GM19023 (cell line): Measurements from ENCODE around the gene PLSCR4.
"Not testable (repeated sequence)": the region's sequence is repeated elsewhere in the genome, so short reads cannot be mapped to it uniquely, and the experiment has no call there.

Experiments
- ATAC-seq: cut with Tn5 transposase; IDR thresholded peaks from one replicate; pipeline ENCODE4 v1.9.1; 2021; ENCODE audit warnings: mild to moderate bottlenecking, moderate library complexity; ENCODE audit not compliant: unreplicated experiment

PLSCR4 gene

DNA sequence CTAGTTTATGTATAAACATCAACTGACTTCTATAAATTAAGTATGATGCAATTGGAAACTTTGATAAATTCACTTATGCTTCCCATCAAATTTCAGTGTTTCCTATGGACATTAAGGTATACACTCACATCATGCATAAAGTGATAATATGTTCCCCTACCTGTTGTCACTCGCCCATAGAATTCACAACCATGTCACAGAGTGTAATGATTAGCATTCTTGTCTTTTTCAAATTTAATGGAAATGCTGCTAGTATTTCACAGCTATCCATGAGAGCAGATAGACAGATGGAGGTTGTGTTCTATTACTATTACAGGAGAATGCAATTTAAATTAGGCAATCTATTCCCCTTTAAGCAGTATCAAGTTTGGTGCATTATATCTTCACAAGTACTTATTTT lies 984 bp downstream of the PLSCR4 start:
- no peak for ATAC-seq

DNA sequence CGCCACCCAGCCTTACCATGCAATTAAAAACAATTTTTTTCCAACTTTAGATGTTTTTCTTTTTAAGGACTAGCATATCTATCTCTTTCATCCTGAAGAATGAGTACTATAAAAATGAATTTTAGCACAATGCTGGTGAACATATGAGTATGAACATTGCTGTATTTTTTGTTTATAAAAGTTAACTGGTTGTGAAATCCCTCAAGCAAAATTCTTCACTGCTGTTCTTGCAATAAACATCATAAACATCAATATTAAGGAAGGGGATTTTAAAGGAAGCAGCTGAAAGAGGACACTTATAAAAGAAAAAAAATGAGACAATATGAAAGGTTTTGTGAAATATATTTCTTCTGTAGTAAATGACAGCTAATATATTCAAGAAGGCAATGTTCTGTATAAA lies 3.0 kb downstream of the PLSCR4 start:
- ATAC-seq: no peak

DNA sequence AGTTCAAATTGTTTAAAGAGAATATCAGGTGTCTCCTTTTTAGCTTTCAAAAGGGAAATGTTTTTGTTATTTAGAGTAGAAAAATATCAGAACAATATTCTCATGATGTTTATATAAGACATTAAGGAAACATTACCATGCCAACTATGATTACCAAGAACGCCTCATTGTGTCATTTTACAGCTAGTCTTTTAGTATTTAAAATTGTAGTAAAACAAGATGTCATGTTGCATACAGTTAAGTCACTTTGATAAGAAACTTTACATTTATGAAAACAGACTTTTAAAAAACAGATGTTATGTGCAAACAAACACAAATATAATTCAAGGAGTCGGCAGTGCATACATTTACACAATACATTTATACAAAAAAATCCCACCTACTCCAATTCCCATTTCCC lies 4.4 kb downstream of the PLSCR4 start:
- ATAC-seq: no peak

DNA sequence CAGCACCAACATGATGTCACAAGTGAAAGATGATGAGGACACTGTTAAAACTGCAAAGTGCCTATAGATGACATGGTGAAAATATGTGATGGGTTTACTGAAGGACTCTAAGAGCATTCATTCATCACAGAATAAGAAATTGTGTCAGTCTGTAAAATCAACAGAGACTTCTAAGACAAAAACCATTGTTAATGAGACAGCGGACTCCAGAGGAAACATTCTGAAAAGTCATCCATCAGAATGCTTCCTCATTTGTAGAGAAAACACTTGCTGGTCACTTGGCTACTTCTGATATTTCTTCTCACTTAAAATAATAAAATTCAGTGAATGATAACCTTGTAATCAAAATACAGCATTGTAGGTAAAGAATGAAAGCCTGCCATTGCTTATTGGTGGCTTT lies 7.3 kb downstream of the PLSCR4 start:
- no peak for ATAC-seq

DNA sequence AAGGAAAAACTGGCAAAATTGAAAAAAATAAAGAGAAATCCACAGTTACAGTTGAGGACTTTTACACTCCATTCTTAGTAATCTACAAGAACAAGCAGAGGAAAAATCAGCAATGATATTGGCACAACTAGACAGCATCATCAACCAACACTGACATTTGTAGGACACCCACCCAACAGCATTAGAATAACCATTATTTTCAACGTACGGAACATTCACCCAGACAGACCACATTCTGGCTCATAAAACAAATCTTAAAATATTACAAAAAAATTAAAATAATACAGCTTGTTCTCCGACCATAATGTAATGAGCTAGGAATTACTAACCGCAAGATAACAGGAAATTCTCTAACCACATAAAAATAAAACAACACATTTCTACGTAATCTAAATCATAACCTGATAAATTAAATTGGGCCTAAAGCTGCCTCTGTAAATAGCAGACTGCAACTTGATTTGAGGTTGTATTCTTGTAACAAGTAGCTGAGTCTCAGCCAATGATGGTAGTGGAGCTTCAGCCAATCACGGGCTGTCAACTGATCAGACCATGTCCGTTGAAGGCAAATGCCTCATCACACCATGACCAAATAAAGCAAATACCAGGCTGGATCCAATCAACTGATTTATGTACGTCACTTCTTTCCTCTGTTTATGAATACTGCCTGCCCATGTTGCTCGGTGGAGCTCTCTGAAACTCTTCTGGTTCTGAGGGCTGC lies 9.2 kb downstream of the PLSCR4 start:
- ATAC-seq: no peak

DNA sequence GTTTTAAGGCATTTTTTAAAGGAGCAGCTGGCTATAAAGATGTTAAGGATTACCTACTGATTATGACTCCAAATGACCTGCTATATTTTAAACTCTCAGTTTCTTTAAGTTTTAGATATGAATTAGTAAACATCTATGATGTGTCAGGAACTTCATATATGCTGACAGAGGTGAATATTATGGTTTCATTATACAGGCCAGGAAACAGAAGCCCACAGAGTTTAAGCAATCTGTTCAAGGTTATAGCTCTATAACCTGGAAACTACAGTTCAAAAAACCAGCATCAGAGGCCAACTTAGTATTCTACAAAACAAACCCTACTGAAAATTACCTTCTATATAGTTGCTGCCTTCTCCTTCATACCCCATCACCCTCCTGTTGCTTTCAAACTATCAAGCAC lies 17.4 kb downstream of the PLSCR4 start:
- no peak for ATAC-seq

DNA sequence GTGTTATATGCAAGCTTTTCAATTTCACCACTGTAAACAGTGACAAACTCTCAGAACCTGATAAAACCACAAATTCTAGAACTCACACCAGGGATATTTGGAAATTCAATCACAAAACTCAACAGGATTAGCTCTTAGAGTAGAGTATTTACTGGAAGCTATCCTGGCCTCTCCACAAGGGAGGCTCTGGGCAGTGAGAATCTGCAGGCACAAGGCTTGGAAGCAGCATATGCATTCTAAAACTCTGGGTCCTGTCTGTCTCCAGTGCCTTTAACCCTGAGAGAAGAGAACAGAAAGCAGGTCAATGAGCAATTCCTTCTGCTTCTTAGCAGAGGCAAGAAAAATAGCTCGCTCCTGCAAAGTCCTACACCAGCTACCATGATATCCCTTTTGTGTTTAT lies 23.4 kb downstream of the PLSCR4 start:
- no peak for ATAC-seq

DNA sequence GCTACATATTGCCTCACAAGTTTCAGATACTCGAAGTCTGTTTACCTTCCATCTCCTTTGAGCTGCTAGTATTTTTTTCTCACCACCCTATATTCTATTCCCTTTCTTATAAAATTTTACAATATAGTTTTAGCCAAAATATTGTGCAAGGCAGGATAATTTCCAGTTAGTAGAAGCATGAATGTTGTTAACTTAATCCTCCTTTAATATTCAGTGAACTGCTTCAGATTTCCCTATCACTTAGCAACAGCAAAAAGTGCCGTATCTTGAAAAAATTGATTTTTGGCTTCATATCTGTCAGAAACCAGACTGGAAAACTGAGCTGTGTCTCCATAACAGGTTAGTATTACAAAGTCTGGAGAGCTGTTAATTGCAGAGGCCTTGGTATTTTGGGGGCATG lies 24.0 kb downstream of the PLSCR4 start:
- ATAC-seq: no peak

DNA sequence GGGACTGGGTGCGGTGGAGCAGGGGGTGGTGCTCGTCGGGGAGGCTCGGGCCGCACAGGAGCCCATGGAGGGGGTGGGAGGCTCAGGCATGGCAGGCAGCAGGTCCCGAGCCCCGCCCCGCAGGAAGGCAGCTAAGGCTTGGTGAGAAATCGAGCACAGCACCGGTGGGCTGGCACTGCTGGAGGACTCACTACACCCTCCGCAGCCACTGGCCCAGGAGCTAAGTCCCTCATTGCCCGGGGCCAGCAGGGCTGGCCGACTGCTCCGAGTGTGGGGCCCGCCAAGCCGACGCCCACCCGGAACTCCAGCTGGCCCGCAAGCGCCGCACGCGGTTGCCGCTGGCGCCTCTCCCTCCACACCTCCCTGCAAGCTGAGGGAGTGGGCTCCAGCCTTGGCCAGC lies 25.4 kb downstream of the PLSCR4 start:
- ATAC-seq: not testable (repeated sequence)

DNA sequence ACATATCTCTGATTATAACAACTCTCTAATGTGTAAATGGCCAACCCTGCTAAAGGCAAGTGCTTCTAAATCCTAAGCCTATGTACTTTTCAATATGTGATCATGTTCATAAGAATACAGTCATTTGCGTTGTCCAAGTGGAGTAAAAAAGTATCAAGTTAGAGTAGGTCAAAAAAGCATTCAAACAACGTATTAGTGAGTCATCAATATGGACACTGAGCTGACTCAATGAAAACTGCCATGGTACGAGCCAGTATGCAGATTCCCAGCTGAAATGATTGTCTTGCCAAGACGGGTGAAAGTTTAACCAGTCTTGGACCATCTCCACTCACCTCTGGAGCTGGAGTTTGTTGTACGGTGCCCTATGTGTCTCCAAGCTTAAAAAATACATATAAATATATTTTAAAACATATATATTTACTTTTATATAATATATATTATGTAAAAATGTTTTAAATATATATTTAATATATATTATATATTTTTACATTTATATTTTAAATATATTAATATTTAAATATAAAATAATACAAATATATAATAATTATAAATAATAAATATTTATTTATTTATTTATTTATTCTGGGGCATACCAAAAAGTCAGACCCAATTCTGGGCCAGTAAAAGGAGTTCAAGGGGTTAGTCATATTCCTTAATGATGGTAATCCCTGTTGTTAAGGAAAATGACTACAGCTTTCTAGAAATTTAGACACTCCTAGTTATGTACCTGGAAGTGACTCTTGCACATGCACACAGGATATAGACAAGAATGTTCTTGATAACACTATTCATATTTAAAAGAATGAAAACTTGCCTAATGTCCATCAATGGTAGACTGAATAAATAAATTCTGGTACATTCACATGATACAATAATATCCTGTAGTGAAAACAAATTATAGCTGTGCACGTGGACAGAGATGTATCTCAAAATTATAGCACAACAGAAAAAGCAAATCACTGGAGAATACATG lies 27.2 kb downstream of the PLSCR4 start:
- ATAC-seq: no peak

DNA sequence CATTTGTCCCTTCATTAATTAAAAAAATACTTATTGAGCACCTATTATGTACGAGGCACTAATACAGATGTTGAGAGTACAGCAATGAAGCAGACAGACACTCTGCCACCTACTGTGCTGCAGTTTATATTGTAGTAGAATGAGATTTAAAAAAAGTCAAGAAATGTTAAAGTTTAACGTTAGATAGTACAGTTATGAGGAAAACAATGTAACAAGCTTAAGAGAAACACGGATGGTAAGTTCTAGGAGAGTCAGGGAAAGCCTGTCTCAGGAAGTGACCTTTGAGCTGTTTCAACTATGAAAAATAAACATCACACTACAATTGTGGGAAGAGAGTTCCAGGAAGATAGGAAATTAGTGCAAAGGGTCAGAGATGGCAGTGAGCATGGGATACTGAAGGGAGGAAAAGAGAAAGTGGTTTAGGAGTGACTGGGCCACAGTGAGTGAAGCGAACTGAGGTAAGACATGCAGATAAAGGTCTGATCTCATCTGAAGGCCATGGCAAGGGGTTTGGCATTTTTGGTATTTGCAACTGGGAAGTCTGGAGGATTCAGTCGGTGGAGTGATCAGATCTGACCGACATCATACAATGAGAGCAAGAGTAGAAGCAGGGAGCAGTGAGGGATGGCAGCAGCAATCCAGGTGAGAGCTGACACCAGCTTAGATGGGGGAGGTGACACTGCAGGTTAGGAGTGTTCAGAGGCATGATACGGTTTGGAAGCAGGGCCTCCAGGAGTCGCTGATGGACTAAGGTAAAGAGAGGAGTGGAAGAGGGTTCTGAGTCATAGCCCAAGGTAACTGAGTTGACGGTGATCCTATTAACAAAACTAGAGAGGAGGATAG lies 28.5 kb downstream of the PLSCR4 start:
- no peak for ATAC-seq

DNA sequence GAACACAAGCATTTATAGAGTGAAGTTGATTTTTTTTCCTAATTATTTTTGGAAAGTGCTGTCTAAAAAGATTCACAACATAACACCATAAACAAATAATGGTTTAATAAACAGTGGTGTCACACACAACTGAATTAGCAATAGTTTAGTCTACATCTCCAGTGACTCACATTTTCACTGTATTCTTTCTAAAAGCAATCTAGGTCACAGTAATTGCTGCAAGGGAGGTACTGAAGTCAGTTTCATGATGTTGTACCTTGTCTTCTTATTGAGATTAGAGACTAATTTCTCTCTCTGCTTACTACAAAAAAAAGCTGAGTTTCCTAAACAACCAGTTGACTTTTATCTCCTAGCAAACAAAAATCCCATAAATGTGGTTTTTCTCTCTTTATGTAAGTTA lies 29.6 kb downstream of the PLSCR4 start:
- ATAC-seq: no peak

DNA sequence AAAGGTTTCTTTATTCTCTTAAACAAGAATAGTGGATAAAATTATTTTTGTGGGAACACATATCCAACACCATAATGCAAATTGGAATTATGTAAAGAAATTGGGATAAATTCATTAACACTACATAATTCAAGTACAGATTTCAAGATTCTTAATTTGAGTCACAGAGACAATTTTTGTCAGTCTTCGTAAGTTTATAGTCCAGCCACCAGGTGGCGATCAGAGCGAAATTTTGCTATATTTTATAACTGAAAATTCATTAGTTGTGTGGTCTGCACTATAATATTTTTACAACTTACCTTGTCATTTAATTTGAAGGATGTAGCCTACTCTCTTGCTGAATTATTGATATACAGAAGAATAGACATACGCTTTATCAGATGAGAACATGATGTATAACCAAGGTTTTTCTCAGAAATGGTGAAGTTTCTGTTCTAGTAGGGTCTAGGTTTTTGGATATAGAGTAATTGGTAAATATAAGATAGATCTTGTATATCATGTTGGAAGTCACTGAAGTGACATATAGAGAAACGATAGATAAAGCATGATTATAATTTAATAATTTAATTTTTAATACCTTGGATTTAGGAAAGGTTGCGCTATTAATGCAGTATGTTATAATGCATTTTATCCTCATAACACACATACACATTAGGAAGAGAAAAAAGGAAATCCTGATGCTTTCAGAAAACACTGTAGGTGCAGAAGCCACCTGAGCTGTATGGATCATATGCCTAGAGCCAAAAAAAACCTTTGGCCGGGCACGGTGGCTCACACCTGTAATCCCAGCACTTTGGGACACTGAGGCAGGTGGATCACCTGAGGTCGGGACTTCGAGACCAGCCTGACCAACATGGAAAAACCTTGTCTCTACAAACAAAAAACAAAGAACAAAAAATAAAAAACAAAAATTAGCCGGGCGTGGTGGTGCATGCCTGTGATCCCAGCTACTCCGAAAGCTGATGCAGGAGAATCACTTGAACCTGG lies 31.7 kb downstream of the PLSCR4 start:
- no peak for ATAC-seq

DNA sequence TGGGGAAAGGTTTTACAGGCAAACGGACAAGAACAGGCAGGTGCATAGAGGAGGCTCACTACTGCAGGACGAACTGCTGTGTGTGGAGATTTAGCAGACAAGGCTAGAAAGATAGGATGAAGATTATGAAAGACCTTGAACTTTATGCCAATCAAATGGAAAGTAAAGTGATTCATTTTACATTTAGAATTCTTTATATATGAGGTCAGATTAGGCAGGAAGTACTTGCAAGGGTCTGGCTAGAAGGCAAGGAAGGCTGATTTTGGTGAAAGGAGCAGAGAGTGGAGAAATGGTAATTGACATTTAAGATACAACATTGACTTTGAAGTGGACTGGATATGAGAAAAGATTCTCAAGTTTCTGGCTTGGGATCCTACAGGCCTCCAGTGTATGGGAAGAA lies 33.6 kb downstream of the PLSCR4 start:
- no peak for ATAC-seq

DNA sequence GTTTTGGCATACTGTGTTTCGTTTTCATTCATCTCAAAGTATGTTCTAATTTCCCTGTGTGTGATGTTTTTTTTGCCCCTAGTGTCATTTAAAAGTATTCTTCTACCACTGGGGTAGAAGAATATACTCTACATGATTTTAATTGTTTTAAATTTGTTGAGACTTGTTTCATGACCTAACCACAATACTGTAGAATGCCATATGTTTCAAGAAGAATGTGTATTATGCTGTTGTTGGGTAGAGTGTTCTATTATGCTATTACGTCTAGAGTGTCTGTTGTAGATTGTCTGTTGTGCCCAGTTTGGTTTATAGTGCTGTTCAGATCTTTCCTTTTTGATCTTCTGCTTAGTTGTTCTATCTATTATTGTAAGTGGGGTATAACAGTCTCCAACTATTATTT lies 36.4 kb downstream of the PLSCR4 start:
- ATAC-seq: no peak

DNA sequence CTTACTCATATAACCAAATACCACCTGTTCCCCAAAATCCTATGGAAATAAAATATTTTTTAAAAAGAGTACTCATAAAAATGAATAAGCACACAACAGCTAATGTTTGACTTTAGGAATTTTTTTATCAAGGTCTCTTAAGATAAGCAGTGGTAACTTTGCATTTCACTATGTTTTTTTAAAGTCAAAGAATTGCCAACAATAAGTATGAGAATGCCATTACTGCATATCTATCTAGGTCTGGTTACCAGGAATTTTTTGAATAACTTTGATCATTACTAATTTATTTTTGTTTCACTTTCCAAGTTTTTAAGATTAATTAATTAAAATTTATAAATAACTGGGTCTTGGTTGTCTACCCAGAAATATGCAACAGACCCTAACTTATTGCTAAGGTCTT lies 41.5 kb downstream of the PLSCR4 start:
- ATAC-seq: no peak

DNA sequence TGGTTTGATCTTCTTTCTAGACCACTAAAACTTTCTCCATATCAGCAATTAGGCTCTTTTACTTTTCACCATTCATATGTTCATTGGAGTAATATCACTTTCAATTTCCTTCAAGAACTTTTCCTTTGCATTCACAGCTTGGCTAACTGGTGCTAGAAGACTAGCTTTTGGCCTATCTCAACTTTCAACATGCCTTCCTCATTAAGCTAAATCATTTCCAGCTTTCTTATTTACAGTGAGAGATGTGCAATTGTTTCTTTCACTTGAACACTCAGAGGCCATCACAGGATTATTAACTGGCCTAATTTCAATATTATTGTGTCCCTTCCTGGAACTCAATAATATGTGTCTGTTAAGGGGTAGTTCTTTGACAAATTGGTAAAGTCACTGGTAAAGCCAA lies 47.1 kb downstream of the PLSCR4 start:
- ATAC-seq: no peak

DNA sequence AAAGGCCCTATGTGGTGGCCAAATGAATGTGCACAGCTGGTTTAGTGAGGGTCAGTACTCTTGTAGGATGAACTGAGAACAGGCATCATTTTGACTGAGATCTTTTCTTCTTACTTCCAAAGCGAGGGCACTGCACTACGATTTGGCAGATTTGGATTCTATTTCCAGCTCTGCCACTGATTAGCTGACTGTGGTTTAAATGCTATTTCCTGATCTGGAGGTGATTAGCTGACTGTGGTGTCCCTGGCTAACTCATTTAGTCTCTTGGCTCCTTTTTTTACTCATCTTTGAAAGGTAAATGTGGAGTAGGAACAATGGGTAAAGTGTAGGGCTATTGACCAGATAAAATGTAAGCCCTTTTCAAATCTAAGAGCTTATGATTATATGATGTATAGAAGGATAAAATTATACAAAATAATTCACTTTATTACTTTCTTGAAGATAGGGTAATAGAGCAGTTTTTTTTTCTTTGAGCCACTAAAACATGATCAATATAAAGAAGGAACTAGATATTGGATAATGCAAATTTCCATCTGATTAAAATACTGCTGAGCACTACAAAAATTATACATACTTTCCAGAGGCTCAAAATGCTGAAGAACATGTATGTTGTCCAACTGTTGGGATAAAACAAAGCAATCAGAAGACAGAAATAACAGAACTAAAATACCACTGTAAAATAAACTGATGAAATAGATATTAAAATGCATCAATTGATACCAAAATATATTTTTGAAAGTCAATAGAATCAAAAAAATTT lies 50.3 kb downstream of the PLSCR4 start:
- ATAC-seq: no peak

DNA sequence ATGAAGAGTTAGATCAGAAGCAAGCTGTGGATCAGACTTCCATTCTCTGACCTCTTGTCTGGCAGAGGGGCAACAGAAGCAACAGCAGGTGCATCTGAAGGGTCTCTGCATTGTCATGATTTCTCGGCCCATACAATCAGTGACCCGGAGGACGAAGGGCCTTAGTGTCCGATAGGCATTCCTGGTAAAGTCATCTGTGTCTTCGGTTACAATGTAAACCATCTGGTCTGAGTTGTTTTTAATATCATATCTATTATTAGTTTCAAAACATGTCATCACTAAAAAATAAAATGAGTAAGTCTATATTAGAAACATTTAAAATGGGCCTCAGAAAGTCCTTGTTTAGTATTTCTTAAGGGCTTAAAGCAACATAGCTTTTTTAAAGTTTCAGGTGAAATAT lies 51.1 kb downstream of the PLSCR4 start:
- ATAC-seq: no peak
